ENCODE measurements around the gene P2RX3. TPM values are rescaled to one million over a fixed set of nuclear protein-coding genes. Genes with fewer than 3 reads are reported as not detected.

The P2RX3 gene
- total RNA-seq, 1 donor from 2014 or later, result not detected

GRCh38 chr11:57396744-57397143 is 58.6 kb downstream of the P2RX3 start:
- no peak overlapping the region for H3K4me3 ChIP-seq
- H3K4me1 ChIP-seq, result no peaks in the 10 kb centered on the region
- H3K9me3 ChIP-seq, result no peaks in the 10 kb centered on the region
- intact Hi-C loops (cut with DNase I), result no loop called here
- no peak for DNase-seq (ENCODE audit: extremely low spot score in 2 of 2)
- H3K27me3 ChIP-seq, result no peaks in the 10 kb centered on the region
- TF ChIP-seq POLR2AphosphoS5 (IDR thresholded peaks at IDR 0.05; ENCODE audit: insufficient read depth in 1 of 2, low read depth in 1 of 2) (no peak), CTCF (IDR thresholded peaks at IDR 0.05) (no peak), POLR2A (IDR thresholded peaks at IDR 0.05) (no peak)
- H3K36me3 ChIP-seq, result no peaks in the 10 kb centered on the region
- H3K27ac ChIP-seq, result no peak overlapping the region

GRCh38 chr11:57397394-57397990 is 59.3 kb downstream of the P2RX3 start:
- no peaks in the 10 kb centered on the region for H3K36me3 ChIP-seq
- intact Hi-C loops (cut with DNase I), result no loop called here
- H3K4me3 ChIP-seq, result no peak overlapping the region
- TF ChIP-seq POLR2A (IDR thresholded peaks at IDR 0.05) (no peak), POLR2AphosphoS5 (IDR thresholded peaks at IDR 0.05; ENCODE audit: insufficient read depth in 1 of 2, low read depth in 1 of 2) (no peak), CTCF (IDR thresholded peaks at IDR 0.05) (no peak)
- H3K4me1 ChIP-seq, result no peaks in the 10 kb centered on the region
- DNase-seq (ENCODE audit: extremely low spot score in 2 of 2), result no peak
- no peaks in the 10 kb centered on the region for H3K27me3 ChIP-seq
- H3K9me3 ChIP-seq, result no peaks in the 10 kb centered on the region
- H3K27ac ChIP-seq, result no peak overlapping the region

GRCh38 chr11:57399221-57399620 is 61.1 kb downstream of the P2RX3 start:
- Histone ChIP-seq H3K9me3 (no peaks in the 10 kb centered on the region), H3K4me3 (no peak overlapping the region), H3K4me1 (no peaks in the 10 kb centered on the region), H3K27ac (no peak overlapping the region), H3K27me3 (no peaks in the 10 kb centered on the region), H3K36me3 (no peaks in the 10 kb centered on the region)
- DNase-seq (ENCODE audit: extremely low spot score in 2 of 2), result no peak
- intact Hi-C loops (cut with DNase I), result no loop called here
- TF ChIP-seq POLR2A (IDR thresholded peaks at IDR 0.05) (no peak), POLR2AphosphoS5 (IDR thresholded peaks at IDR 0.05; ENCODE audit: insufficient read depth in 1 of 2, low read depth in 1 of 2) (no peak), CTCF (IDR thresholded peaks at IDR 0.05) (no peak)

- Histone ChIP-seq H3K27me3 (no peaks in the 10 kb centered on the region), H3K36me3 (no peaks in the 10 kb centered on the region), H3K27ac (no peak overlapping the region), H3K4me3 (no peak overlapping the region), H3K4me1 (no peaks in the 10 kb centered on the region), H3K9me3 (no peaks in the 10 kb centered on the region)
- TF ChIP-seq POLR2AphosphoS5 (IDR thresholded peaks at IDR 0.05; ENCODE audit: insufficient read depth in 1 of 2, low read depth in 1 of 2) (no peak), CTCF (IDR thresholded peaks at IDR 0.05) (no peak), POLR2A (IDR thresholded peaks at IDR 0.05) (no peak)
- no peak for DNase-seq (ENCODE audit: extremely low spot score in 2 of 2)
- intact Hi-C loops (cut with DNase I), result no loop called here
Observed at GRCh38 chr11:57399972-57400578, 61.9 kb downstream of the P2RX3 start.
